OCI-LY7 (cell line): ENCODE results near the gene CCDC184. TPM values are rescaled to one million over a fixed set of nuclear protein-coding genes. Genes with fewer than 3 reads are reported as not detected.
"Not testable (repeated sequence)": the region's sequence is repeated elsewhere in the genome, so short reads cannot be mapped to it uniquely, and the experiment has no call there.

Experiments
- BruUV-seq: library from RNA; stranded (reverse); fragments of 400-500 nt; replicated peaks from 2 replicates; lab custom pipeline; 2021; lab: Mats Ljungman, UMichigan
- CTCF ChIA-PET: fragments of 300-600 bp; sonication (Branson Sonifier 250); formaldehyde crosslinking; loops from one replicate; lab custom pipeline; 2022; ENCODE audit warnings: antibody characterized with exemption; ENCODE audit not compliant: unreplicated experiment; lab: Charles Lee
- POLR2A ChIA-PET: fragments of 300-600 bp; sonication (Branson Sonifier 250); formaldehyde crosslinking; loops from one replicate; lab custom pipeline; 2022; ENCODE audit warnings: antibody characterized with exemption; lab: Charles Lee
- DNase-seq: peaks from one replicate; pipeline ENCODE4 v3.0.0-alpha.2; 2015; ENCODE audit warnings: low spot score
- H2AFZ ChIP-seq: fragments of 200-600 bp; sonication (generic), shearing (Covaris generic); 2 replicates; pipeline ENCODE4 v1.6.1; 2014; ENCODE audit warnings: mild to moderate bottlenecking, antibody characterized with exemption, low read length, moderate library complexity
- H3K27ac ChIP-seq: fragments of 200-600 bp; sonication (generic); 2 replicates; pipeline ENCODE4 v1.5.1; 2014; ENCODE audit warnings: mixed run types, low read depth, mild to moderate bottlenecking, moderate library complexity, low read length, inconsistent platforms; ENCODE audit not compliant: poor library complexity, severe bottlenecking
- H3K36me3 ChIP-seq: fragments of 200-600 bp; sonication (generic); 2 replicates; pipeline ENCODE4 v1.6.1; 2014; ENCODE audit warnings: mild to moderate bottlenecking, antibody characterized with exemption, low read length, moderate library complexity, mixed read lengths; ENCODE audit not compliant: insufficient read depth
- H3K4me1 ChIP-seq: fragments of 200-600 bp; sonication (generic); 2 replicates; pipeline ENCODE4 v1.5.1; 2014; ENCODE audit warnings: mild to moderate bottlenecking, low read length; ENCODE audit not compliant: insufficient read depth, poor library complexity, severe bottlenecking
- H3K4me2 ChIP-seq: fragments of 200-600 bp; sonication (generic); 2 replicates; pipeline ENCODE4 v1.6.1; 2014; ENCODE audit warnings: mild to moderate bottlenecking, low read length
- H3K4me3 ChIP-seq: fragments of 200-600 bp; sonication (generic); 2 replicates; pipeline ENCODE4 v1.5.1; 2014; ENCODE audit warnings: mild to moderate bottlenecking, low read depth, low read length; ENCODE audit not compliant: poor library complexity, severe bottlenecking
- H3K79me2 ChIP-seq: fragments of 200-600 bp; sonication (generic); 2 replicates; pipeline ENCODE4 v1.6.1; 2016; ENCODE audit warnings: low read depth, mild to moderate bottlenecking, low read length, moderate library complexity, mixed read lengths; ENCODE audit not compliant: insufficient read depth
- H3K9me2 ChIP-seq: fragments of 200-600 bp; sonication (generic); 2 replicates; pipeline ENCODE4 v1.6.1; 2016; ENCODE audit warnings: mild to moderate bottlenecking, low read length, mixed read lengths; ENCODE audit not compliant: insufficient read depth
- H3K9me3 ChIP-seq: fragments of 200-600 bp; sonication (generic); 2 replicates; pipeline ENCODE4 v1.6.1; 2014; ENCODE audit warnings: mild to moderate bottlenecking, mixed run types, low read length, mixed read lengths
- H4K20me1 ChIP-seq: fragments of 200-600 bp; sonication (generic); 2 replicates; pipeline ENCODE4 v1.6.1; 2014; ENCODE audit warnings: mild to moderate bottlenecking, antibody characterized with exemption, low read length, moderate library complexity, mixed read lengths; ENCODE audit not compliant: insufficient read depth
- CTCF ChIP-seq: fragments of 200-600 bp; sonication (generic); conservative IDR thresholded peaks from 2 replicates; pipeline ENCODE4 v1.5.1; 2014; ENCODE audit warnings: mild to moderate bottlenecking, antibody characterized with exemption, low read length, moderate library complexity, mixed read lengths
- EZH2phosphoT487 ChIP-seq: fragments of 200-600 bp; sonication (generic); IDR thresholded peaks from 2 replicates; pipeline ENCODE4 v1.6.1; 2018; ENCODE audit warnings: low read depth, borderline replicate concordance, mild to moderate bottlenecking, mixed run types, antibody characterized with exemption, low read length, moderate library complexity, mixed read lengths
- intact Hi-C: fragments of 100-400 bp; cut with micrococcal nuclease; formaldehyde crosslinking; loops from one replicate; pipeline ENCODE4 v1.10.0; 2022; ENCODE audit not compliant: unreplicated experiment
- total RNA-seq, 2 experiments: library from RNA; depleted of rRNA in 1 of 2; stranded (reverse); fragments of >200 nt in 1 of 2; shearing (Covaris generic) in 1 of 2; gene quantifications; 2 replicates each; pipeline ENCODE4 v1.2.3, GENCODE V29; 2014 to 2022

The CCDC184 gene
- total RNA-seq, 2 experiments from 2014 or later: not detected

GRCh38 chr12:48219631-48220030, 36.2 kb downstream of the CCDC184 start:
- H3K9me3 ChIP-seq: no peaks in the 10 kb centered on the region
- no peak overlapping the region for H3K4me3 ChIP-seq
- POLR2A ChIA-PET: no interaction called here
- no peaks in the 10 kb centered on the region for H3K9me2 ChIP-seq
- no peaks in the 10 kb centered on the region for H3K79me2 ChIP-seq
- no peak for TF ChIP-seq CTCF
- intact Hi-C loops: no loop called here
- DNase-seq: no peak
- no peaks in the 10 kb centered on the region for H4K20me1 ChIP-seq
- BruUV-seq: no TSS peak
- CTCF ChIA-PET: no interaction called here
- H3K4me1 ChIP-seq: no peaks in the 10 kb centered on the region
- no peak overlapping the region for H2AFZ ChIP-seq
- H3K4me2 ChIP-seq: no peak overlapping the region
- no peak overlapping the region for H3K27ac ChIP-seq
- H3K36me3 ChIP-seq: no peaks in the 10 kb centered on the region

GRCh38 chr12:48220701-48221100, 37.3 kb downstream of the CCDC184 start:
- intact Hi-C loops: no loop called here
- DNase-seq: no peak
- TF ChIP-seq EZH2phosphoT487 (no peak), CTCF (no peak)
- Histone ChIP-seq H2AFZ (no peak overlapping the region), H3K4me2 (no peak overlapping the region), H3K36me3 (no peaks in the 10 kb centered on the region), H3K4me1 (no peaks in the 10 kb centered on the region), H3K4me3 (no peak overlapping the region), H3K9me3 (no peaks in the 10 kb centered on the region), H3K9me2 (no peaks in the 10 kb centered on the region), H4K20me1 (no peaks in the 10 kb centered on the region), H3K27ac (no peak overlapping the region), H3K79me2 (no peaks in the 10 kb centered on the region)
- CTCF ChIA-PET: no interaction called here
- BruUV-seq: no TSS peak
- POLR2A ChIA-PET: no interaction called here

GRCh38 chr12:48221645-48222044, 38.2 kb downstream of the CCDC184 start:
- CTCF ChIA-PET: no interaction called here
- no peak for TF ChIP-seq CTCF
- no peak for TF ChIP-seq EZH2phosphoT487
- POLR2A ChIA-PET: interaction anchor here (0.8 kb wide), 1 partner anchor 560 kb away, joined by 6 read pairs; no protein-coding TSS in a partner anchor

GRCh38 chr12:48224533-48224932, 41.1 kb downstream of the CCDC184 start:
- H3K9me2 ChIP-seq, DNase-seq, H3K27ac ChIP-seq, H4K20me1 ChIP-seq, H2AFZ ChIP-seq, H3K4me2 ChIP-seq, H3K4me3 ChIP-seq, H3K36me3 ChIP-seq, BruUV-seq, H3K4me1 ChIP-seq, H3K9me3 ChIP-seq, intact Hi-C loops, H3K79me2 ChIP-seq, CTCF ChIA-PET: not testable (repeated sequence)
- POLR2A ChIA-PET: interaction anchor here (0.6 kb wide), 1 partner anchor 16 kb away, joined by 3 read pairs; no protein-coding TSS in a partner anchor

More at GRCh38 chr12:48221645-48222044, 38.2 kb downstream of the CCDC184 start:
- H3K4me3 ChIP-seq: no peak overlapping the region
- no peak for DNase-seq
- BruUV-seq: no TSS peak
- no peak overlapping the region for H2AFZ ChIP-seq
- H3K27ac ChIP-seq: no peak overlapping the region
- no peaks in the 10 kb centered on the region for H3K4me1 ChIP-seq
- H3K4me2 ChIP-seq: no peak overlapping the region
- no peaks in the 10 kb centered on the region for H3K36me3 ChIP-seq
- no peaks in the 10 kb centered on the region for H4K20me1 ChIP-seq
- intact Hi-C loops: no loop called here
- no peaks in the 10 kb centered on the region for H3K9me3 ChIP-seq
- no peaks in the 10 kb centered on the region for H3K79me2 ChIP-seq
- no peaks in the 10 kb centered on the region for H3K9me2 ChIP-seq
